Lower leg skin (tissue), 4 donors: ENCODE results near the gene PTPRT. TPM values are rescaled to one million over a fixed set of nuclear protein-coding genes. Genes with fewer than 3 reads are reported as not detected.

Experiments used
- DNase-seq, 2 donors: peaks; one replicate each; pipeline ENCODE4 v3.0.0-alpha.2; 2019; ENCODE audit warnings: low spot score in 2 of 2
- H3K4me3 ChIP-seq: fragments of 200-600 bp; sonication (generic); 2 replicates; pipeline ENCODE4 v1.5.1; 2017; ENCODE audit warnings: mild to moderate bottlenecking, low read depth; ENCODE audit not compliant: poor library complexity, severe bottlenecking
- POLR2A ChIP-seq, 2 donors: fragments of 450-650 bp; IDR thresholded peaks; one replicate each; pipeline ENCODE4 v1.6.1; 2016 to 2017; ENCODE audit warnings: antibody characterized with exemption in 2 of 2, mild to moderate bottlenecking in 1 of 2, moderate library complexity in 1 of 2
- WGBS, 2 donors: methylation state at CpG; one replicate each; pipeline ENCODE4 v1.1.5; 2018; 5-methylcytosine and 5-hydroxymethylcytosine counted together
- intact Hi-C: fragments of 100-400 bp; cut with DNase I; formaldehyde crosslinking; loops from one replicate; pipeline ENCODE4 v1.15.0; 2023; ENCODE audit warnings: low total_unique reads
- total RNA-seq, 4 donors: library from RNA; depleted of rRNA; stranded (reverse); fragments of >200 nt; gene quantifications; one replicate each; pipeline ENCODE4 v1.1.0, GENCODE V29; 2016
- TF ChIP-seq, protein P1 (sequence below), 3 donors: fragments of 450-650 bp; IDR thresholded peaks; one replicate each; pipeline ENCODE4 v1.5.1; 2016; ENCODE audit warnings: antibody characterized with exemption in 3 of 3, mild to moderate bottlenecking in 3 of 3, moderate library complexity in 2 of 3

Gene PTPRT
- total RNA-seq, 4 donors from 2014 or later: 0.34 to 1.4 (median 0.95) TPM

DNA sequence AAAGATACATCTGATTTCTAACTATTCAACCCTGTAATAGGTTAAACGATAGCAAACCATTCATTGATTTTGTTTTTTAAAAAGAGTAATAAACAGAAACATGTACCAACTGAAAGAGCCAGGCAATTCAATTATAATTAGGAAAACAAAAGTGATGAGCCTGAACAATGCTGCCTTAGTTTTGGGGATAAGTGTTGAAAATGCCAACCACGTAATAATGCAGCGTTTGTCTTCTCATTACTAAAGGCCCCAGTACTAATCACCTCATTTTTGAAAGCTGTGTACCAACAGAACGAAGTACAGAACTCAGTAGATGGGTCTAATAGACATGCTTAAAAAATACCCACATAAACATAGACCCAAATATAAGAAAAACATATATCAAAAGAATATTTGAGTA, 907.9 kb downstream of the PTPRT start:
- TF ChIP-seq, protein P1, sequence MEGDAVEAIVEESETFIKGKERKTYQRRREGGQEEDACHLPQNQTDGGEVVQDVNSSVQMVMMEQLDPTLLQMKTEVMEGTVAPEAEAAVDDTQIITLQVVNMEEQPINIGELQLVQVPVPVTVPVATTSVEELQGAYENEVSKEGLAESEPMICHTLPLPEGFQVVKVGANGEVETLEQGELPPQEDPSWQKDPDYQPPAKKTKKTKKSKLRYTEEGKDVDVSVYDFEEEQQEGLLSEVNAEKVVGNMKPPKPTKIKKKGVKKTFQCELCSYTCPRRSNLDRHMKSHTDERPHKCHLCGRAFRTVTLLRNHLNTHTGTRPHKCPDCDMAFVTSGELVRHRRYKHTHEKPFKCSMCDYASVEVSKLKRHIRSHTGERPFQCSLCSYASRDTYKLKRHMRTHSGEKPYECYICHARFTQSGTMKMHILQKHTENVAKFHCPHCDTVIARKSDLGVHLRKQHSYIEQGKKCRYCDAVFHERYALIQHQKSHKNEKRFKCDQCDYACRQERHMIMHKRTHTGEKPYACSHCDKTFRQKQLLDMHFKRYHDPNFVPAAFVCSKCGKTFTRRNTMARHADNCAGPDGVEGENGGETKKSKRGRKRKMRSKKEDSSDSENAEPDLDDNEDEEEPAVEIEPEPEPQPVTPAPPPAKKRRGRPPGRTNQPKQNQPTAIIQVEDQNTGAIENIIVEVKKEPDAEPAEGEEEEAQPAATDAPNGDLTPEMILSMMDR (IDR thresholded peaks at IDR 0.05): no peak
- TF ChIP-seq POLR2A (IDR thresholded peaks at IDR 0.05): no peak
- intact Hi-C loops: no loop called here
- no peak for DNase-seq
- 84 to 86% methylated on average over 4 of the region's 4 CpGs for WGBS, 2 donors
- H3K4me3 ChIP-seq: no peak overlapping the region

DNA sequence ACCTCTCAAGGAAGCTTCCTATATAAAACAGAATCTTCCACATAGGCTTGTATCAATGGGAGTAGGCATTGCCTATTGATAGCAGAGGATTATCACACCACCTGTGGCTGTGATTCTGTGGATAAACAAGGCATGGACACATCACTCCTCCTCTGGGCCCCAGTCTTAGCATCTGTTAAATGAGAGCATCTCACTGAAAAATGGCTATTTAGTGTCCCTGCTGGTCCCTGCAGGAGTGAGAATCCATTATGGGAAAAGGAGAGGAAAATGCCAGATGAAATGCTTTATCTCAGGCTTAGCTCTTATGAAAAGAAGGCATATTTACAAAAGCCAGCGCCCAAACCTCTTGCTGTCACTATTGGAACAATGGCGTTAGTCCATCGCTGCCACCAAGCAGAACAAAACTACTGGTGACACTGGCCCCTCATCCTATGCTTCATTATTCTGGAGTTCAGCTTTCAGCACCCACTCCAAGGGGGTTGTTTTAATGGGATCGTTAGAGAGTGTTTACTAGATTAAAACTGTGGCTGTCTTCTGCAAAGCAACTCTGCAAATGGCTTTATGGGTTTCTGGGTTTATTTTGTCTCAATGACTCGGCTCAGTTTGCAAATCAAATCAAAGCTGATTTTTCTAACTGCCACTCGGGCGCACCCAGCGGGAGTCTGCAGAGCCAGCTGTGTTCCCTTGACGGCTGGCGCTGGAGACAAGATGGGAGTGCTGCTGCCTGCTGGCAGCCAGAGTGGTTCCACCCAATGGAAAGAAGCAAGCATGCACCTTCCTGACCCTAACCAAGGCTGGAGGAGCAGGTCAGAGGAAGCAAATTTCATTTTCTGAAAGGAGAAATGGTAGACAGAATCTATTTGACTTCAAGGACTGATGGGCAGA, 912.7 kb downstream of the PTPRT start:
- intact Hi-C loops: no loop called here
- DNase-seq: no peak
- WGBS, 2 donors: 42 to 50% methylated on average over 10 of the region's 10 CpGs
- no peak for TF ChIP-seq POLR2A (IDR thresholded peaks at IDR 0.05)
- TF ChIP-seq, protein P1 (IDR thresholded peaks at IDR 0.05): no peak
- H3K4me3 ChIP-seq: no peak overlapping the region

DNA sequence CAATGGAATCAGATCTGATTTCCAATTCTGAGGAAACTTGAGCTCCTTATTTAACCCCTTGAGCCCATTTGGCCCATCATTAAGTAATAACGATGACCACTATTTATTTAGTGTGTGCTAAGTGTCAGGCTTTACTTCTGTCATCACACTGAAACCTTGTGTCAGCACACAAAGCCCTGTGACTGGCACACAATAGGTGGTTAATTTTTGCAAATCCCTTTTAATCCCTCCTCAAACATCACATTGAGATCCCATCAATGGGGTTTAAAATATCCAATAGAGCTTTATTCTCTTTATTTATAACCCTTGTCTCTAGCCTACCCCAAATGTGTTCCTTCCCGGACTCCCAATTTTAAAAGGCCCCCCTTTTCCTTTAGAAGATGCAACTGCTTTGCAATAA, 914.7 kb downstream of the PTPRT start:
- TF ChIP-seq POLR2A (IDR thresholded peaks at IDR 0.05): no peak
- TF ChIP-seq, protein P1 (IDR thresholded peaks at IDR 0.05): no peak
- DNase-seq: no peak
- intact Hi-C loops: no loop called here
- H3K4me3 ChIP-seq: no peak overlapping the region
- WGBS, 2 donors: 69 to 72% methylated on average over 2 of the region's 2 CpGs

DNA sequence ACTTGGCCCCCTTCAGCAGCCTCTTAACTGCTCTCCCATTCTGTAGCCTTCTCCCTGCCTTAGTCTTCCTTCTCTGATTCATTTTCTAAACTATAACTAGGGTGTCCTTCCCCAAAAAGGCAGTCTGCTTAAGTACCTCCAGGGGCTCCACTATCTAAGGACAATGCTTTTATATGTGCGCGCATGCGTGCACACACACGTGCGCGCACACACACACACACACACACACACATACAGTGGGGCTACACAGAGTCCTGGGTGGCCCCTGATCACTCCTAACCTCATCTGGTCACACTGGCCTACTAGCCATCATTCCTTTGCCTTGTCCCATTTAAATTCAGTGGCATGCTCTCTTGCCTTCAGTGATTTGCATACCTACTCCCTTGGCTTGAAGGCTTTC, 917.2 kb downstream of the PTPRT start:
- intact Hi-C loops: no loop called here
- DNase-seq: no peak
- no peak overlapping the region for H3K4me3 ChIP-seq
- TF ChIP-seq, protein P1 (IDR thresholded peaks at IDR 0.05): no peak
- no peak for TF ChIP-seq POLR2A (IDR thresholded peaks at IDR 0.05)
- 90 to 95% methylated on average over 6 of the region's 6 CpGs for WGBS, 2 donors

DNA sequence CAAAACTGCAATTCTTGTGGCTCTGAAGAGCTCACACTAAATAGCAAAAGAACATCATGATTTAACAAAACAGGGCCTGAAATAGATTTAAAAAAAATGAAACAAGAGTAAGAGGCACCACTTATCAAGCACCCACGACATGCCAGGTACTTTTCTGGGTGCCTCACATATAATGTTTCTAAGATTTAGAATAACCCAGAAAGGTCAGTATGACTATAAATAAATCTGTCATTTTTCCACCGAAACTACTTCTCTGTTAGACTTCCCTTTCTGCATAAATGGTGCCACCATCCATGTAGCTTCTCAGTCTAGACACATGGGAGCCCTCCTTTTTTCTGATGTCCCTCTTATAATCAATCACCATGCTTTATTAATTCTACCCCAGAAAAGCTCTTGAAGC, 919.2 kb downstream of the PTPRT start:
- no peak for DNase-seq
- H3K4me3 ChIP-seq: no peak overlapping the region
- intact Hi-C loops: no loop called here
- 77 to 80% methylated on average over 2 of the region's 2 CpGs for WGBS, 2 donors
- no peak for TF ChIP-seq POLR2A (IDR thresholded peaks at IDR 0.05)
- TF ChIP-seq, protein P1 (IDR thresholded peaks at IDR 0.05): no peak
